ENCODE results near the gene PLCB1.

Gene PLCB1

GRCh38 chr20:8918145-8918544, 786.1 kb downstream of the PLCB1 start:
- no peaks in the 10 kb centered on the region for H3K36me3 ChIP-seq (ENCODE audit: control insufficient read depth in 2 of 2, insufficient read depth in 2 of 2, low read length in 2 of 2)
- no peak overlapping the region for H3K27ac ChIP-seq (ENCODE audit: low read depth in 2 of 2, low read length in 2 of 2)
- no peak overlapping the region for H3K4me3 ChIP-seq (ENCODE audit: low read length in 2 of 2)
- no peaks in the 10 kb centered on the region for H3K4me1 ChIP-seq (ENCODE audit: control insufficient read depth in 2 of 2, insufficient read depth in 2 of 2, low read length in 2 of 2)
- H3K27me3 ChIP-seq (ENCODE audit: control insufficient read depth in 2 of 2, insufficient read depth in 2 of 2, low read length in 2 of 2) = no peaks in the 10 kb centered on the region
- no peak overlapping the region for H3K9ac ChIP-seq (ENCODE audit: low read depth in 1 of 2, low read length in 2 of 2)
- H3K9me3 ChIP-seq (ENCODE audit: control insufficient read depth in 2 of 2, low read length in 2 of 2) = no peaks in the 10 kb centered on the region

- Histone ChIP-seq H3K27me3 (ENCODE audit: control insufficient read depth in 2 of 2, insufficient read depth in 2 of 2, low read length in 2 of 2) (no peaks in the 10 kb centered on the region), H3K4me1 (ENCODE audit: control insufficient read depth in 2 of 2, insufficient read depth in 2 of 2, low read length in 2 of 2) (no peaks in the 10 kb centered on the region), H3K4me3 (ENCODE audit: low read length in 2 of 2) (no peak overlapping the region), H3K9ac (ENCODE audit: low read depth in 1 of 2, low read length in 2 of 2) (no peak overlapping the region), H3K9me3 (ENCODE audit: control insufficient read depth in 2 of 2, low read length in 2 of 2) (no peaks in the 10 kb centered on the region), H3K27ac (ENCODE audit: low read depth in 2 of 2, low read length in 2 of 2) (no peak overlapping the region), H3K36me3 (ENCODE audit: control insufficient read depth in 2 of 2, insufficient read depth in 2 of 2, low read length in 2 of 2) (no peaks in the 10 kb centered on the region)
These were observed 792.5 kb downstream of the PLCB1 start for GRCh38 chr20:8924539-8924938.

GRCh38 chr20:8930726-8931125, 798.7 kb downstream of the PLCB1 start:
- Histone ChIP-seq H3K9ac (ENCODE audit: low read depth in 1 of 2, low read length in 2 of 2) (no peak overlapping the region), H3K4me1 (ENCODE audit: control insufficient read depth in 2 of 2, insufficient read depth in 2 of 2, low read length in 2 of 2) (no peaks in the 10 kb centered on the region), H3K9me3 (ENCODE audit: control insufficient read depth in 2 of 2, low read length in 2 of 2) (no peaks in the 10 kb centered on the region), H3K27me3 (ENCODE audit: control insufficient read depth in 2 of 2, insufficient read depth in 2 of 2, low read length in 2 of 2) (no peaks in the 10 kb centered on the region), H3K36me3 (ENCODE audit: control insufficient read depth in 2 of 2, insufficient read depth in 2 of 2, low read length in 2 of 2) (no peaks in the 10 kb centered on the region), H3K4me3 (ENCODE audit: low read length in 2 of 2) (no peak overlapping the region), H3K27ac (ENCODE audit: low read depth in 2 of 2, low read length in 2 of 2) (no peak overlapping the region)

GRCh38 chr20:8932192-8933165, 800.4 kb downstream of the PLCB1 start:
- H3K4me1 ChIP-seq (ENCODE audit: control insufficient read depth in 2 of 2, insufficient read depth in 2 of 2, low read length in 2 of 2) = no peaks in the 10 kb centered on the region
- no peaks in the 10 kb centered on the region for H3K36me3 ChIP-seq (ENCODE audit: control insufficient read depth in 2 of 2, insufficient read depth in 2 of 2, low read length in 2 of 2)
- H3K9me3 ChIP-seq (ENCODE audit: control insufficient read depth in 2 of 2, low read length in 2 of 2) = no peaks in the 10 kb centered on the region
- no peaks in the 10 kb centered on the region for H3K27me3 ChIP-seq (ENCODE audit: control insufficient read depth in 2 of 2, insufficient read depth in 2 of 2, low read length in 2 of 2)
- H3K9ac ChIP-seq (ENCODE audit: low read depth in 1 of 2, low read length in 2 of 2) = no peak overlapping the region
- no peak overlapping the region for H3K4me3 ChIP-seq (ENCODE audit: low read length in 2 of 2)
- no peak overlapping the region for H3K27ac ChIP-seq (ENCODE audit: low read depth in 2 of 2, low read length in 2 of 2)

GRCh38 chr20:8933381-8933807, 801.3 kb downstream of the PLCB1 start:
- Histone ChIP-seq H3K27me3 (ENCODE audit: control insufficient read depth in 2 of 2, insufficient read depth in 2 of 2, low read length in 2 of 2) (no peaks in the 10 kb centered on the region), H3K9me3 (ENCODE audit: control insufficient read depth in 2 of 2, low read length in 2 of 2) (no peaks in the 10 kb centered on the region), H3K4me3 (ENCODE audit: low read length in 2 of 2) (no peak overlapping the region), H3K9ac (ENCODE audit: low read depth in 1 of 2, low read length in 2 of 2) (no peak overlapping the region), H3K4me1 (ENCODE audit: control insufficient read depth in 2 of 2, insufficient read depth in 2 of 2, low read length in 2 of 2) (no peaks in the 10 kb centered on the region), H3K27ac (ENCODE audit: low read depth in 2 of 2, low read length in 2 of 2) (no peak overlapping the region), H3K36me3 (ENCODE audit: control insufficient read depth in 2 of 2, insufficient read depth in 2 of 2, low read length in 2 of 2) (no peaks in the 10 kb centered on the region)

GRCh38 chr20:8934362-8934761, 802.3 kb downstream of the PLCB1 start:
- Histone ChIP-seq H3K9me3 (ENCODE audit: control insufficient read depth in 2 of 2, low read length in 2 of 2) (no peaks in the 10 kb centered on the region), H3K27me3 (ENCODE audit: control insufficient read depth in 2 of 2, insufficient read depth in 2 of 2, low read length in 2 of 2) (no peaks in the 10 kb centered on the region), H3K4me3 (ENCODE audit: low read length in 2 of 2) (no peak overlapping the region), H3K27ac (ENCODE audit: low read depth in 2 of 2, low read length in 2 of 2) (no peak overlapping the region), H3K4me1 (ENCODE audit: control insufficient read depth in 2 of 2, insufficient read depth in 2 of 2, low read length in 2 of 2) (no peaks in the 10 kb centered on the region), H3K9ac (ENCODE audit: low read depth in 1 of 2, low read length in 2 of 2) (no peak overlapping the region), H3K36me3 (ENCODE audit: control insufficient read depth in 2 of 2, insufficient read depth in 2 of 2, low read length in 2 of 2) (no peaks in the 10 kb centered on the region)
